ENCODE measurements around the gene ZNF597.

DNA sequence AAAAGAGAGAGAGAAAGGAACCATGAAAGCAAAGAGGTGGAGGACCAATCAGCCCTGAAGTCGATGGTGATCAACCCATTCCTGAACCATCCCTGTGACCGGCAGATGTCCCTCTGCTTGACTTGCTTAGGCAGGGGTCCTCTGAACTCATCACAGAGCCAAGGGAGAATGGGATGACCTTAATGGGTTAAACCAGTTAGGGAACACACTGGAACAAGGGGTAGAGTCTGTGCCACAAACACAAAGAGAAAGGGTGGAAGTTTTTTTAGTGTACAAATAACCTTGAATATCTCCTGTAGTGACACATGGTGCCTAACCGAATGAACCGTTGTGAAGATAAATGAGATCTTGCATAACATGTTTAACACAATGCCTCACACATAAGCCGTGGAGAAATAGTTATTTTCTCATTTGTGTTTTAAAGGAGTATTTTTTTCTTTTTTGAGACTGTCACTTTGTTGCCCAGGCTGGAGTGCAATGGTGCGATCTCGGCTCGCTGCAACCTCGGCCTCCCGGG, 11.4 kb upstream of the ZNF597 start:
- no peak for TF ChIP-seq EZH2 (IDR thresholded peaks at IDR 0.05; ENCODE audit: low read depth, unreplicated experiment)
- TF ChIP-seq, protein P1, sequence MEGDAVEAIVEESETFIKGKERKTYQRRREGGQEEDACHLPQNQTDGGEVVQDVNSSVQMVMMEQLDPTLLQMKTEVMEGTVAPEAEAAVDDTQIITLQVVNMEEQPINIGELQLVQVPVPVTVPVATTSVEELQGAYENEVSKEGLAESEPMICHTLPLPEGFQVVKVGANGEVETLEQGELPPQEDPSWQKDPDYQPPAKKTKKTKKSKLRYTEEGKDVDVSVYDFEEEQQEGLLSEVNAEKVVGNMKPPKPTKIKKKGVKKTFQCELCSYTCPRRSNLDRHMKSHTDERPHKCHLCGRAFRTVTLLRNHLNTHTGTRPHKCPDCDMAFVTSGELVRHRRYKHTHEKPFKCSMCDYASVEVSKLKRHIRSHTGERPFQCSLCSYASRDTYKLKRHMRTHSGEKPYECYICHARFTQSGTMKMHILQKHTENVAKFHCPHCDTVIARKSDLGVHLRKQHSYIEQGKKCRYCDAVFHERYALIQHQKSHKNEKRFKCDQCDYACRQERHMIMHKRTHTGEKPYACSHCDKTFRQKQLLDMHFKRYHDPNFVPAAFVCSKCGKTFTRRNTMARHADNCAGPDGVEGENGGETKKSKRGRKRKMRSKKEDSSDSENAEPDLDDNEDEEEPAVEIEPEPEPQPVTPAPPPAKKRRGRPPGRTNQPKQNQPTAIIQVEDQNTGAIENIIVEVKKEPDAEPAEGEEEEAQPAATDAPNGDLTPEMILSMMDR (conservative IDR thresholded peaks at IDR 0.05; ENCODE audit: low read depth in 2 of 2), result no peak
- no peak for TF ChIP-seq JUNB (IDR thresholded peaks at IDR 0.05; ENCODE audit: unreplicated experiment)
- no peak for TF ChIP-seq POLR2AphosphoS5 (IDR thresholded peaks at IDR 0.05; ENCODE audit: low read depth)
- TF ChIP-seq, protein P2, sequence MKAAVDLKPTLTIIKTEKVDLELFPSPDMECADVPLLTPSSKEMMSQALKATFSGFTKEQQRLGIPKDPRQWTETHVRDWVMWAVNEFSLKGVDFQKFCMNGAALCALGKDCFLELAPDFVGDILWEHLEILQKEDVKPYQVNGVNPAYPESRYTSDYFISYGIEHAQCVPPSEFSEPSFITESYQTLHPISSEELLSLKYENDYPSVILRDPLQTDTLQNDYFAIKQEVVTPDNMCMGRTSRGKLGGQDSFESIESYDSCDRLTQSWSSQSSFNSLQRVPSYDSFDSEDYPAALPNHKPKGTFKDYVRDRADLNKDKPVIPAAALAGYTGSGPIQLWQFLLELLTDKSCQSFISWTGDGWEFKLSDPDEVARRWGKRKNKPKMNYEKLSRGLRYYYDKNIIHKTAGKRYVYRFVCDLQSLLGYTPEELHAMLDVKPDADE (IDR thresholded peaks at IDR 0.05), result no peak
- no peak for TF ChIP-seq EZH2phosphoT487 (IDR thresholded peaks at IDR 0.05; ENCODE audit: unreplicated experiment)
- TF ChIP-seq, protein P3, sequence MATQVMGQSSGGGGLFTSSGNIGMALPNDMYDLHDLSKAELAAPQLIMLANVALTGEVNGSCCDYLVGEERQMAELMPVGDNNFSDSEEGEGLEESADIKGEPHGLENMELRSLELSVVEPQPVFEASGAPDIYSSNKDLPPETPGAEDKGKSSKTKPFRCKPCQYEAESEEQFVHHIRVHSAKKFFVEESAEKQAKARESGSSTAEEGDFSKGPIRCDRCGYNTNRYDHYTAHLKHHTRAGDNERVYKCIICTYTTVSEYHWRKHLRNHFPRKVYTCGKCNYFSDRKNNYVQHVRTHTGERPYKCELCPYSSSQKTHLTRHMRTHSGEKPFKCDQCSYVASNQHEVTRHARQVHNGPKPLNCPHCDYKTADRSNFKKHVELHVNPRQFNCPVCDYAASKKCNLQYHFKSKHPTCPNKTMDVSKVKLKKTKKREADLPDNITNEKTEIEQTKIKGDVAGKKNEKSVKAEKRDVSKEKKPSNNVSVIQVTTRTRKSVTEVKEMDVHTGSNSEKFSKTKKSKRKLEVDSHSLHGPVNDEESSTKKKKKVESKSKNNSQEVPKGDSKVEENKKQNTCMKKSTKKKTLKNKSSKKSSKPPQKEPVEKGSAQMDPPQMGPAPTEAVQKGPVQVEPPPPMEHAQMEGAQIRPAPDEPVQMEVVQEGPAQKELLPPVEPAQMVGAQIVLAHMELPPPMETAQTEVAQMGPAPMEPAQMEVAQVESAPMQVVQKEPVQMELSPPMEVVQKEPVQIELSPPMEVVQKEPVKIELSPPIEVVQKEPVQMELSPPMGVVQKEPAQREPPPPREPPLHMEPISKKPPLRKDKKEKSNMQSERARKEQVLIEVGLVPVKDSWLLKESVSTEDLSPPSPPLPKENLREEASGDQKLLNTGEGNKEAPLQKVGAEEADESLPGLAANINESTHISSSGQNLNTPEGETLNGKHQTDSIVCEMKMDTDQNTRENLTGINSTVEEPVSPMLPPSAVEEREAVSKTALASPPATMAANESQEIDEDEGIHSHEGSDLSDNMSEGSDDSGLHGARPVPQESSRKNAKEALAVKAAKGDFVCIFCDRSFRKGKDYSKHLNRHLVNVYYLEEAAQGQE (IDR thresholded peaks at IDR 0.05; ENCODE audit: unreplicated experiment), result no peak
- no peak for TF ChIP-seq NANOG (IDR thresholded peaks at IDR 0.05; ENCODE audit: borderline replicate concordance)
- TF ChIP-seq, protein P4, sequence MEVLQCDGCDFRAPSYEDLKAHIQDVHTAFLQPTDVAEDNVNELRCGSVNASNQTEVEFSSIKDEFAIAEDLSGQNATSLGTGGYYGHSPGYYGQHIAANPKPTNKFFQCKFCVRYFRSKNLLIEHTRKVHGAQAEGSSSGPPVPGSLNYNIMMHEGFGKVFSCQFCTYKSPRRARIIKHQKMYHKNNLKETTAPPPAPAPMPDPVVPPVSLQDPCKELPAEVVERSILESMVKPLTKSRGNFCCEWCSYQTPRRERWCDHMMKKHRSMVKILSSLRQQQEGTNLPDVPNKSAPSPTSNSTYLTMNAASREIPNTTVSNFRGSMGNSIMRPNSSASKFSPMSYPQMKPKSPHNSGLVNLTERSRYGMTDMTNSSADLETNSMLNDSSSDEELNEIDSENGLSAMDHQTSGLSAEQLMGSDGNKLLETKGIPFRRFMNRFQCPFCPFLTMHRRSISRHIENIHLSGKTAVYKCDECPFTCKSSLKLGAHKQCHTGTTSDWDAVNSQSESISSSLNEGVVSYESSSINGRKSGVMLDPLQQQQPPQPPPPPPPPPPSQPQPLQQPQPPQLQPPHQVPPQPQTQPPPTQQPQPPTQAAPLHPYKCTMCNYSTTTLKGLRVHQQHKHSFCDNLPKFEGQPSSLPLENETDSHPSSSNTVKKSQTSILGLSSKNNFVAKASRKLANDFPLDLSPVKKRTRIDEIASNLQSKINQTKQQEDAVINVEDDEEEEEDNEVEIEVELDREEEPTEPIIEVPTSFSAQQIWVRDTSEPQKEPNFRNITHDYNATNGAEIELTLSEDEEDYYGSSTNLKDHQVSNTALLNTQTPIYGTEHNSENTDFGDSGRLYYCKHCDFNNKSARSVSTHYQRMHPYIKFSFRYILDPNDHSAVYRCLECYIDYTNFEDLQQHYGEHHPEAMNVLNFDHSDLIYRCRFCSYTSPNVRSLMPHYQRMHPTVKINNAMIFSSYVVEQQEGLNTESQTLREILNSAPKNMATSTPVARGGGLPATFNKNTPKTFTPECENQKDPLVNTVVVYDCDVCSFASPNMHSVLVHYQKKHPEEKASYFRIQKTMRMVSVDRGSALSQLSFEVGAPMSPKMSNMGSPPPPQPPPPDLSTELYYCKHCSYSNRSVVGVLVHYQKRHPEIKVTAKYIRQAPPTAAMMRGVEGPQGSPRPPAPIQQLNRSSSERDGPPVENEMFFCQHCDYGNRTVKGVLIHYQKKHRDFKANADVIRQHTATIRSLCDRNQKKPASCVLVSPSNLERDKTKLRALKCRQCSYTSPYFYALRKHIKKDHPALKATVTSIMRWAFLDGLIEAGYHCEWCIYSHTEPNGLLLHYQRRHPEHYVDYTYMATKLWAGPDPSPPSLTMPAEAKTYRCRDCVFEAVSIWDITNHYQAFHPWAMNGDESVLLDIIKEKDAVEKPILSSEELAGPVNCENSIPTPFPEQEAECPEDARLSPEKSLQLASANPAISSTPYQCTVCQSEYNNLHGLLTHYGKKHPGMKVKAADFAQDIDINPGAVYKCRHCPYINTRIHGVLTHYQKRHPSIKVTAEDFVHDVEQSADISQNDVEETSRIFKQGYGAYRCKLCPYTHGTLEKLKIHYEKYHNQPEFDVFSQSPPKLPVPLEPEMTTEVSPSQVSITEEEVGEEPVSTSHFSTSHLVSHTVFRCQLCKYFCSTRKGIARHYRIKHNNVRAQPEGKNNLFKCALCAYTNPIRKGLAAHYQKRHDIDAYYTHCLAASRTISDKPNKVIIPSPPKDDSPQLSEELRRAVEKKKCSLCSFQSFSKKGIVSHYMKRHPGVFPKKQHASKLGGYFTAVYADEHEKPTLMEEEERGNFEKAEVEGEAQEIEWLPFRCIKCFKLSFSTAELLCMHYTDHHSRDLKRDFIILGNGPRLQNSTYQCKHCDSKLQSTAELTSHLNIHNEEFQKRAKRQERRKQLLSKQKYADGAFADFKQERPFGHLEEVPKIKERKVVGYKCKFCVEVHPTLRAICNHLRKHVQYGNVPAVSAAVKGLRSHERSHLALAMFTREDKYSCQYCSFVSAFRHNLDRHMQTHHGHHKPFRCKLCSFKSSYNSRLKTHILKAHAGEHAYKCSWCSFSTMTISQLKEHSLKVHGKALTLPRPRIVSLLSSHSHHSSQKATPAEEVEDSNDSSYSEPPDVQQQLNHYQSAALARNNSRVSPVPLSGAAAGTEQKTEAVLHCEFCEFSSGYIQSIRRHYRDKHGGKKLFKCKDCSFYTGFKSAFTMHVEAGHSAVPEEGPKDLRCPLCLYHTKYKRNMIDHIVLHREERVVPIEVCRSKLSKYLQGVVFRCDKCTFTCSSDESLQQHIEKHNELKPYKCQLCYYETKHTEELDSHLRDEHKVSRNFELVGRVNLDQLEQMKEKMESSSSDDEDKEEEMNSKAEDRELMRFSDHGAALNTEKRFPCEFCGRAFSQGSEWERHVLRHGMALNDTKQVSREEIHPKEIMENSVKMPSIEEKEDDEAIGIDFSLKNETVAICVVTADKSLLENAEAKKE (CRISPR knock-in tag; IDR thresholded peaks at IDR 0.05), result no peak
- no peak for TF ChIP-seq CREB1 (CRISPR knock-in tag; IDR thresholded peaks at IDR 0.05; ENCODE audit: low read depth)
- TF ChIP-seq STAT1 (IDR thresholded peaks at IDR 0.05; ENCODE audit: unreplicated experiment), result no peak

All from GM23338 (cell line).